SH-SY5Y (cell line): Measurements from ENCODE around the gene ACTN4.

Experiments
- GATA2 ChIP-seq: IDR thresholded peaks from 2 replicates; pipeline ENCODE4 v1.6.1; 2011; ENCODE audit warnings: mild to moderate bottlenecking, low read depth, low read length
- GATA3 ChIP-seq: IDR thresholded peaks from 2 replicates; pipeline ENCODE4 v1.6.1; 2011; ENCODE audit warnings: low read depth, mild to moderate bottlenecking, low read length, moderate library complexity

ACTN4 gene

DNA sequence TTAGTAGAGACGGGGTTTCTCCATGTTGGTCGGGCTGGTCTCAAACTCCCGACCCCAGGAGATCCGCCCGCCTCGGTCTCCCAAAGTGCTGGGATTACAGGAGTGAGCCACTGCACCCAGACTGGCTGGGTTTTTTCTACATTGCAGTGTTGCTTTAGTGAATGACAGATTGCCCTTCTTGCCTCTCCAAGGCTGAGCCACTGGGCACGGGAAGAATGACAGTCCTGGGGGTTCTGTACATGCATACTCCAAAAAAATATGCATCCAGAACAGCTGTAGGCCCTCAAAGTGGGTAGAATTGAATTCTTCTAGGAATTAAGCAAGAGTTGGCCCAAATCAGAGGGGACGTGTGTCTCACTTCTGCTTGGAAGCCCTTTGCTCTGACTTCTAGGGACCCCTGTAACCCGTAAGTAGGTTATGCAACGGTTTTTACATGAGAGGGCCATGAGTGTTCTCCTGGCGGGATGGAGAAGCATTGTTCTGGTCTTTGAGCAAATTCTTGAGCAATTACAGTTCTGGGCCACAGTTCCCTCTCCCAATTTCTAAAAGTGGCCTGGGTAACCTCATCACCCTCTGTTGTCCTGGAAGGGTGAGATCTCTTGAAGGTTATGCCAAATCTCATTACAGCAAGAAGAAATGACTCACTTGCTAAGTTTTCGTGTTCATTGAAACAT, 3.6 kb downstream of the ACTN4 start:
- TF ChIP-seq GATA2: no peak
- no peak for TF ChIP-seq GATA3

DNA sequence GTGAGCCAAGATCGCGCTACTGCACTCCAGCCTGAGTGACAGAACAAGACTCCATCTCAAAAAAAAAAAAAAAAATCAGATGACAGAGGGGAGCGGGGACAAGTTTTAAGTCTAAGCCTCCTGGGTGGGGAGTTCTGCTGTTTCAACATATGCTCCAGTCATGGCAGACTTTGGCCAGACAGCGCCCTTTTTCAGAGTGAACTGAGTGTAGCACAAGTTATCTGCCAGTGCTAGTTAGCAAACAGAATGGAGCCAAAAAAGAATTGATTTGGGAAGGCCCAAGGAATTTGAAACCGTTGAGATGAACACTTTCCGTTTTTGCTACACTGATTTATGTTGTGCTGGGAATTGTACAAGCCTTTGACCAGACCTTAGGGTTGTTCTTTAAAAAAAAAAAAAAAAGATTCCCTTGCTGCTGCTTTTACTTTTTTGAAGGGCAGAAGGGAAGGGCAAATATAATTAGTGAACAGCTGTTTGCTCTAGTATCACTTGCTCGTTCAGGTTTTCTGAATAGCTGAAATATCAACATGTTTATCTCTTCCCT, 5.7 kb downstream of the ACTN4 start:
- TF ChIP-seq GATA2 (no peak), GATA3 (no peak)

DNA sequence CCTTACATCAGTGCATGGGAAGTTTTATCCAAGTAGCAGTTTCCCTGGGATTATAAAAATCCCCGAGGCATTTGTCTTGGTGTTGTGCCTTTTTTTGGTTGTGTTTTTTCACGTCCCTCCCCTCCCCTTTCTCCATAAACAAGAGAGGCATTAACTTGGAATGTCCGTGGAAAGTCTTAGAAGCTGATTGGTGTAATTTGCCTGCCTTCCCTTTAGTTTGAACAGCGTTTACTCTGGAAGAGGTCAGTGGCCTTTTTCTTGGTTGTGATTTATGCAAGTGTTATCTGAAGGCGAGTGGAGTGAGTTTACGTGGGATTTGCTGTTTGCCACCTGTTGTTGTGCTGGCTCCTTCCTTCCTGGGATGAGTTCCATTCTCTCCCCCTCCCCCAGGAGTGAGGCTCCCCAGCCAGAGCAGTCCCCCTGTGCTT, 7.2 kb downstream of the ACTN4 start:
- TF ChIP-seq GATA3 (no peak), GATA2 (no peak)

DNA sequence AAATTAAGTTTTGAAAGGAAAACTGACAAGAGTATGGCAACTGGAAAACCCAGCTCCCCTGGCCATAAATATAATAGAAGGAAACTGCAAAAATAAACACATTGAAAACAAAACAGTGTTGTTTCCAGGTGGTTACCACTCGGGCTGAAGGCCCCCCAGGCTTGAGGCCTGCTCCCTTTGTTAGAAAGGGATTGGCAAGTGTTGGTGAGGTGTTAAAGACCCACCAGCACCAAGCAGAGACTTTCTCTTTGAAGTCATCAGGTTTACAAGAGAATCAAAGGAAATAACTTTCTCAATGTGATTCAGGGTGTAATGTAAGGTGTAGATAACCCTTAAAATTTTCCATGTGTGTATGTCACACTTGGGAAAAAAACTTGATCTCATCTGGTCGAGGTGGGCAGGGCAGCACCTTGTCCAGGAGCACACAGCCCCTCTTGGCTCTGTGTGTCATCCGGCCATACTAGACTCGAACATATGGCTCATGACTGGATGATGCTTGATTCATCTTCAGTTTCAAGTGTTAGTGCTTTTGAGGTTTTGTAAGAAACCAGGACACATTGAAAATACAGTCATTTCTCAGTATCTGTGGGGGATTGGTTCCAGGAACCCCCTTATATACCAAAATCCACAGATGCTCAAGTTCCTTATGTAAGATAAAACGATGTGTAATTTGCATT, 7.8 kb downstream of the ACTN4 start:
- TF ChIP-seq GATA2: no peak
- TF ChIP-seq GATA3: no peak

DNA sequence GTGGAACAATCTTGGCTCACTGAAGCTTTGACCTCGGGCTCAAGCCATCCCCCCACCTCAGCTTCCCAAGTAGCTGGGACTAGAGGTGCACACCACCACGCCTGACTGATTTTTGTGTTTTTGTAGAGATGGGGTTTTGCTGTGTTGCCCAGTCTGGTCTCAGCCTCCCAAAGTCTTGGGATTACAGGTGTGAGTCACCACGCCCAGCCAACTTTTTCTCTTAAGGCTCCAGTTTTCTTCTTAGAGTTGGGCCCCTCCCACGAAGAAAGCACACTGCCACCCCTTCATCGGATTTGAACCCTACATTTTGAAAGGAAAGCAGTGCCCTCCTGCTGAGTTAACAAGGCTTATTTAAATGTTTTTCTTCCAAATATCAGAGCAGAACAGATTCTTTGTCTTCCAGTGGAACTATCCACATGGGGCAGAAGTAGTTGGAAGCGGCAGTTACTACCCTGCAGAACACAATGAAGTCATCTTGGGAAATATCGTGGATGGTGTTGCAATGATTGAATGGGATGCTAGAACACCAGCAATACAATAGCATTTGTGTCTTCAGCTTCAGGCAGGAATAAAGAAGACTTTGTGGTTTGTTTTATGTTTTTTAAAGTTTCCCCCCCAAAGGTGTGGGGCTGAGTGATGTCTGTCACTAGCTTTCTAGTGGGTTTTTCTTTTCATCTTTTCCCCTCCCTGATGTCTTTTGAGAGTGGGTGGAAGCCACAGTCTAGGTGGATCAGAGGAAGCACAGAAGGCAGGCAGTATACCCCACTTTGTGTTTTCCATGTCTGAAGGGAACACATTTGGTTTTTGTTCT, 8.9 kb downstream of the ACTN4 start:
- no peak for TF ChIP-seq GATA2
- TF ChIP-seq GATA3: no peak

DNA sequence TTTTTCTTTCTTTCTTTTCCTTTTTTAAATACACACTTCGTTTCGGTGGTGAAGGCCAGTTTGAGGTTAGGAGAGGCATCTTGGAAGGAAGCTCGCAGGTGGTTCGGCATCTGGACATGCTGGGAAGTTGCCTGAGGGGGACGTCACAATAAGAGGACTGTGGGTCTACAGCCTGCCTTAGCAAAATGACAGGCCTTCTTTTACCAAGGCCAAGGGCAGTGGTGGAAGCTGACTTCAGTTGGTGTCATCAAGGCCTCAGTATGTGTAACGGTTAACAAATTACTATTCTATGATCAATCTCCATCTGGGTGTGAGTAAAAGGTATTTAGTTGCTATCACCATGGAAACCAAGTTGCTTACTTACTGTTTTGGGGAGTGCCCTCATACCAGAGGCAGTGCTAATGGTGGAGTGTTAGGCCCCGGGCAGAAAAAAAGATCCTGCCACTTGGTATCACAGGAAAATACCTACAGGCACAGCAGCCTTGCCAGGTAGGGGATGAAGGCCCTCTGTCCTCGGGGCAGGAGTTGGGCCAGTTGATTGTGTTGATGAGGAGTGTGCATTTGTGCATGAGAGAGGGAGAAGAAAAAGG, 10.3 kb downstream of the ACTN4 start:
- TF ChIP-seq GATA2: no peak
- TF ChIP-seq GATA3: no peak

DNA sequence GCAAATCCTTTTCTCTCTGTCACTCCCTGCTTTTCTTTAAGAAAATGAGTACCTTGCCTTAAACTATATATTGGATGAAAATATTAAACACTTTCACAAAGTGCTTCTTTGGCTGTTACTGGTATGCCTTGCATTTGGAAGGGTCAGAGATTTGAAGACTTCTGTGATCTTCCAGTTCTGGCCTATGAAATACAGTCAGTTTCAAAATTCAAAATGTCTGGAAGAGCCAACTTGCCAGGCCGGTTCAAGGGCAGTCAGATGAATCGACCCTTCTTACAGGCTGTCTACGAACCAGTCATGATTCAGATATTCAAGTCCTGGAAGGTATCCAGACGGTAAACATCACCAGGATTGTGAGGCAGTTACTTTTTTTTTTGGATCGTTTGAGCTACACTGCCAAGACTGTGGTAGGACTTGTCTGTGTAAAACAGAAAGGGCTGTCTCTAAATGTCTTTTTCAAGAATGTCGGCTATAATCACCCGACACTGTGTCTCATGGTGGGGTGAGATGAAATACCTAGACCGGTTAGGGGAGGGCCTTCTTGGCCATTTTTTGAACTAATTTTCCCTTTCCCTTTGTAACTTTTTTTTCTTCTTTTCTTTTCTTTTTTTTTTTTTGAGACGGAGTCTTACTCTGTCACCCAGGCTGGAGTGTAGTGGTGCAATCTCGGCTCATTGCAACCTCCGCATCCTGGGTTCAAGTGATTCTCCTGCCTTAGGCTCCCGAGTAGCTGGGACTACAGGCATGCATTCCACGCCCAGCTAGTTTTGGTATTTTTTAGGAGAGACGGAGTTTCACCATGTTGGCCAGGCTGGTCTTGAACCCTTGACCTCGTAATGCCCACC, 11.2 kb downstream of the ACTN4 start:
- TF ChIP-seq GATA3 (no peak), GATA2 (no peak)

DNA sequence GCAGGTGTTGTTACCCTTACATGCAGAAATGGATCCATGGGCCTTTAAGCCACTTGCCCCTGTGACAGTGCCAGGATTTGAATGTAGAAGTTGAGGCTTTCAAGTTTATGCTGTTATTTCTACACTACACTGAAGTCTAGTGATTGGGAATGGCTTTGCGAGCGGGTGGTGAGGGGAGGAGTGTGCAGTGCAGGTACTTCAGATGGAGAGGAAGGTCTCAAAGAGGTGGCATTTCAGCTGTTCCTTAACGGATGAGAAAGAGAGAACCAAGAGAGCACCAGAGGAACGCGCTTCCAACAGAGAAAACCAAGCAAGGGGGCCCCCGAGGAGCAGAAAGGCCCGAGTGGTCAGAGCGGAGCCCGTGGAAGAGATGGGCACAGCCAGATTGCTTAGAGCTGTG, 13.3 kb downstream of the ACTN4 start:
- no peak for TF ChIP-seq GATA2
- TF ChIP-seq GATA3: no peak

DNA sequence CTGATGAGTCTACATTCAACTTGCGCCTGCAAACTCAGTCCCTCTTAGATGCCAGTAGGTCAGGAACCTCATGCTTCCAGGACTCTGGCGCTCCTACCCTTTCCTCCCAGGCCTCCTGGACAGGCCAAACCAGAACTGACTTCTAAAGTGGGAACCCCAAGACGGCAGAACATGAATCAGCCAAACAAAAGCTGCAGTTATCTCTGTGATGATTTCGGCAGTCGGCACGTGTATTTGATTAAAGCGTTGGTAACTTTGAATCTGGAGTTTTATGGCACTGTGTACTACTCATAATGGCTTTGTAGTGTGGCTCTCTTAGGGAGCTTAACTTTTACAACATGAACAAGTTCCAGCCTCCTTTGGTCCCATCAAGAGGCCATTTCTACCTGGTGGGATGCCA, 13.7 kb downstream of the ACTN4 start:
- no peak for TF ChIP-seq GATA3
- no peak for TF ChIP-seq GATA2

DNA sequence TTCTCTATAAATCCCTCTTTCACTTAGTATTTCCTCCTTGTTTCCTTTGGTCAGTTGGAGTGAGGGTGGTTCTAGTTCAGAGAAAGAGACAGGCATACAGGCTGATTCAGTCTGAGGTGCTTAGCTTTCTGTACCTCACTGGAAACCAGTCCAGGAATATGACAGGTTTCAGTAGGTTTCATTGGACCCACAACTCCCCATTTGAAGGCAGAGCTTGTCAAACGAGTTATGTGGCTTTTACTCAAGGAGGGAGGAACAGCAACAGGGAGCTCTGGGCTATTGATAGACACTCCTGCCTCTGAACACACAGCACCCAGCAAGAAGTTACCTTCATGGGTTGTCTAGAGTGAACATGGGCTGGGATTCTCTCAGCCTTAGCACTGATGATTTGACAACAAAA, 14.5 kb downstream of the ACTN4 start:
- no peak for TF ChIP-seq GATA2
- no peak for TF ChIP-seq GATA3

DNA sequence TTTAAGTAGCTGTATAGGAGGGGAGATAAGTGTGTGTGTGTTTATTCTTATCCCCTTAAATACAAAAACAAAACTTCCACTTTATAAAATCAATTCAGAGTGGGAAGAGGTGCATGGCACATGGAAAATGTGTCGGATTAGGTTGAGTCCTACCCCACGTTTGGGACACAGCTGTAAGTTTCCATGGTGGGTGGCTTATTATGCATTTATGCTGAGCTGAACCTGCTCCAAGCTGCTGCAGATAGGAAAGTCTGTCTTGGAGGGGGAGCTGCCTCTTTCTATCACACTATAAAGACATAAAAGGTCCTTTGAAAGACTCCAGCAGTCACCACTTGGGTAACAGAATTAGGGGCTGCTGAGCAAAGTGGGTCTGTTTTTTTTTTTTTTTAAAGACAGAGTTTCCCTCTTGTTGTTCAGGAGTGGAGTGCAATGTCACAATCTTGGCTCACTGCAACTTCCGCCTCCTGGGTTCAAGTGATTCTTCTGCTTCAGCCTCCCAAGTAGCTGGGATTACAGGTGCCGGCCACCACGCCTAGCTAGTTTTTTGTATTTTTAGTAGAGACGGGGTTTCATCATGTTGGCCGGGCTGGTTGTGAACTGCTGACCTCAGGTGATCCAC, 15.2 kb downstream of the ACTN4 start:
- TF ChIP-seq GATA2 (no peak), GATA3 (no peak)

DNA sequence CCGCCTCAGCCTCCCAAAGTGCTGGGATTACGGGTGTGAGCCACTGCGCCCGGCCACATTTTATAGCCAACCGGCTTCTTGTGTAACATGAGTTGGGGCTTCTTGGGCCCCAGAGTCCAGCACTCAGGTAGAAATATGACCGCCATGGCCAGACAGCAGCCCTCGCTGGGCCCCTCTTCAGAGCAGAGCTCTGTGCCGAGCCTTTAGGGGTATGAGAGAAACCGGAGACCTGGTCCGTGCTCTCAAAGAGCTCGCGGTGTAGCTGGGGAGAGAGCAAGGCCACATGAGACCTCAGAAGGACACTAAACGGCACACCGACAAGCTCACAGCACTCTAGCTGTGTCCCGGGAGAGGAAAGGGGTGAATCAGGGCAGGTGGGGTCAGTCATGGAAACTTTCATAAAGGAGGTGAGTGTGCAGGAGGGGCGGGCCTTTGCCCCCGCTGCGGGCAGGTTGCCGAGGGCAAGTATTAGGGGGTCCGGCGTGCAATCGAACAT, 15.8 kb downstream of the ACTN4 start:
- TF ChIP-seq GATA2: no peak
- TF ChIP-seq GATA3: no peak

DNA sequence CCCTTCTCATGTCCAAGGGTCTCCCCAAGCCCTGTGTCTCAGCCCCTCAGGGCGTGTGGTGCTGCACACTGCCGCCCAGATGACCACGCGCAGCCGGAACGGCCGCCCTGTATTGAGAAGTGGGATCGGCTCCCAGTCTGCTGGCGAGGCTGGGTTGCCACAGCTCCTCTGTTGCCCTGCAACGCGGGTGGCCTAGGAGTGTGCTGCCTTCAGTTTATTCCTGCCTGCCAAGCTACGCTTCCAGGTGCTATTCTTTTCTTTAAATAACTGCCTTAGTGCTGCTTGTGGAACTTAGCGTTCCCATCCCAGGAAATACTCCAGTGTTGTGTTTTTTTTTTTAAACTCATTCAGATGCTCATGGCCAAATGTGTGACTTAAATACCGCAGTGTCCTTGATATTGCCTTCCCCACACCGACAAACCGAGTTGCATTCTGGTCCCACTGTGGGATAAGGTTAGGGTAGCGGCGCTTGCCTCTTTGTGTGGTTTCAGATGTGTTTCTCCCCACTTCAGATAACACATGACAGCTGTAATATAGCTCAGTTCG, 16.6 kb downstream of the ACTN4 start:
- TF ChIP-seq GATA2: no peak
- TF ChIP-seq GATA3: no peak
